ENCODE results near the gene MAGEE1. TPM values are rescaled to one million over a fixed set of nuclear protein-coding genes. Genes with fewer than 3 reads are reported as not detected.

MAGEE1 gene, protein sequence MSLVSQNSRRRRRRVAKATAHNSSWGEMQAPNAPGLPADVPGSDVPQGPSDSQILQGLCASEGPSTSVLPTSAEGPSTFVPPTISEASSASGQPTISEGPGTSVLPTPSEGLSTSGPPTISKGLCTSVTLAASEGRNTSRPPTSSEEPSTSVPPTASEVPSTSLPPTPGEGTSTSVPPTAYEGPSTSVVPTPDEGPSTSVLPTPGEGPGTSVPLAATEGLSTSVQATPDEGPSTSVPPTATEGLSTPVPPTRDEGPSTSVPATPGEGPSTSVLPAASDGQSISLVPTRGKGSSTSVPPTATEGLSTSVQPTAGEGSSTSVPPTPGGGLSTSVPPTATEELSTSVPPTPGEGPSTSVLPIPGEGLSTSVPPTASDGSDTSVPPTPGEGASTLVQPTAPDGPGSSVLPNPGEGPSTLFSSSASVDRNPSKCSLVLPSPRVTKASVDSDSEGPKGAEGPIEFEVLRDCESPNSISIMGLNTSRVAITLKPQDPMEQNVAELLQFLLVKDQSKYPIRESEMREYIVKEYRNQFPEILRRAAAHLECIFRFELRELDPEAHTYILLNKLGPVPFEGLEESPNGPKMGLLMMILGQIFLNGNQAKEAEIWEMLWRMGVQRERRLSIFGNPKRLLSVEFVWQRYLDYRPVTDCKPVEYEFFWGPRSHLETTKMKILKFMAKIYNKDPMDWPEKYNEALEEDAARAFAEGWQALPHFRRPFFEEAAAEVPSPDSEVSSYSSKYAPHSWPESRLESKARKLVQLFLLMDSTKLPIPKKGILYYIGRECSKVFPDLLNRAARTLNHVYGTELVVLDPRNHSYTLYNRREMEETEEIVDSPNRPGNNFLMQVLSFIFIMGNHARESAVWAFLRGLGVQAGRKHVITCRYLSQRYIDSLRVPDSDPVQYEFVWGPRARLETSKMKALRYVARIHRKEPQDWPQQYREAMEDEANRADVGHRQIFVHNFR
- 3.4 to 4.8 TPM (median 4.1 TPM) in 5 replicates for total RNA-seq (2022; extraction: Qiagen RNA extraction)

DNA sequence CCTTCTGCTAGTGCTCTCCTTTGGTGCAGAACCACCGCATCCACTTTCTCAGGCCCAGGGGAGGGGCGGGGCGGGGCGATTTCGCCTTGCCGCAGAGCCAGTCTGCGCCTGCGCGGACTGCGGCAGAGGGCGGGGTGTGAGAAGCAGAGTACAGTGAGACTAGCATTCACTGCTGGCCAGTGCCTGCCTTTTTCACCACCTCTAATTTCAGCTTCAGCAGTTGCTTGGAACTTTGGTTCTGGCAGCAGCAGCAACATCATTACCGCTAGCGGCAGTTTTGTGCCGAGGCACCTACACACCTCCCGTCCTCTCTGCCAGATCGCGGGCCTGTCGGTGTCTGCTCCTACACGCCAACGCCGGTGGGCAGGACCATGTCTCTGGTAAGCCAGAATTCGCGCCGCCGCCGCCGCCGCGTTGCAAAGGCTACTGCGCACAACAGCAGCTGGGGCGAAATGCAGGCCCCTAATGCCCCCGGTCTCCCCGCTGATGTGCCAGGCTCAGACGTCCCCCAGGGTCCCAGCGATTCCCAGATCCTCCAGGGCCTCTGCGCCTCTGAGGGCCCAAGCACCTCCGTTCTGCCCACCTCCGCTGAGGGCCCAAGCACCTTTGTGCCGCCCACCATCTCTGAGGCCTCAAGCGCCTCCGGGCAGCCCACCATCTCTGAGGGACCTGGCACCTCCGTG, at the start of gene MAGEE1:
MAGEE1 (plus strand) TSS at position 151 of the 683 bp plus-strand sequence; CDS start at position 372, 221 bp downstream.

